ENCODE data around the gene CRLF2.
"Not testable (repeated sequence)": the region's sequence is repeated elsewhere in the genome, so short reads cannot be mapped to it uniquely, and the experiment has no call there.

Gene CRLF2

DNA sequence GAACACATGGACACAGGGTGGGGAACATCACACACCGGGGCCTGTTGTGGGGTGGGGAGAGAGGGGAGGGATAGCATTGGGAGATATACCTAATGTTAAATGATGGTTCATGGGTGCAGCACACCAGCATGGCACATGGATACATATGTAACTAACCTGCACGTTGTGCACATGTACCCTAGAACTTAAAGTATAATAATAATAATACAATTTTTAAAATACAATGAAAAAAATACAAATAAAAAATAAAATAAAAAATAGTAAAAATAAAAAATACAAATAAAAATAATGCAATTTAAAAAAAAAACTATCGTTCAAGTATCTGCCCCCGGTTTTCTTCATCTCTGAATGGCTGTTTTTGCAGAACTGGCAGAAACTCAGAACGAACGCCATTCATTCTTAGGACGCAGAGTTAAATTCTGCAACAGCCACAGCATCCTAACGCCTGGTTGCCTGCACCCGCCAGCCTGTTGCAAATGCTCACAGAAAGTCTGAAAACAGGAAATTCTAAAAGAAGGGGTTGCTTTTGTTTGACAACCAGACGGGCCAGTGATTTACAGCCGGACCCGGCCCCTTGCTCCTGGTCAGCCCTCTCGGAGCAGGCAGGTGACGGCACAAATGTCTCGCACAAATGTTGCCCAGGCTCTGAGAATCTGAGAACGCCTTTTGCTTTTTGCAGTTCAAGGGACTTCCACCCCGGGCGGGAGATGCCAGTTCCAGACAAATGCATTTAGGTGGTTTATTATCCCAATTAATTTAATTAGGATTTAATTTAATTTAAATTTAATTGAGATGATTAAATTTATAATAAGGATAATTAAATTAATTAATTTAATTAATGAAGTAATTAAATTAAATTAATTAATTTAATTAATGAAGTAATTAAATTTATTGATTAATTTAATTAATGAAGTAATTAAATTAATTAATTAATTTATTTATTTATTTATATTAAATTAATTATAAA is 47.8 kb downstream of the CRLF2 start:
- no peak overlapping the region for H3K4me3 ChIP-seq (ENCODE audit: low read depth, low read length)
- no peak for DNase-seq (ENCODE audit: low read depth)
- TF ChIP-seq, protein P1, sequence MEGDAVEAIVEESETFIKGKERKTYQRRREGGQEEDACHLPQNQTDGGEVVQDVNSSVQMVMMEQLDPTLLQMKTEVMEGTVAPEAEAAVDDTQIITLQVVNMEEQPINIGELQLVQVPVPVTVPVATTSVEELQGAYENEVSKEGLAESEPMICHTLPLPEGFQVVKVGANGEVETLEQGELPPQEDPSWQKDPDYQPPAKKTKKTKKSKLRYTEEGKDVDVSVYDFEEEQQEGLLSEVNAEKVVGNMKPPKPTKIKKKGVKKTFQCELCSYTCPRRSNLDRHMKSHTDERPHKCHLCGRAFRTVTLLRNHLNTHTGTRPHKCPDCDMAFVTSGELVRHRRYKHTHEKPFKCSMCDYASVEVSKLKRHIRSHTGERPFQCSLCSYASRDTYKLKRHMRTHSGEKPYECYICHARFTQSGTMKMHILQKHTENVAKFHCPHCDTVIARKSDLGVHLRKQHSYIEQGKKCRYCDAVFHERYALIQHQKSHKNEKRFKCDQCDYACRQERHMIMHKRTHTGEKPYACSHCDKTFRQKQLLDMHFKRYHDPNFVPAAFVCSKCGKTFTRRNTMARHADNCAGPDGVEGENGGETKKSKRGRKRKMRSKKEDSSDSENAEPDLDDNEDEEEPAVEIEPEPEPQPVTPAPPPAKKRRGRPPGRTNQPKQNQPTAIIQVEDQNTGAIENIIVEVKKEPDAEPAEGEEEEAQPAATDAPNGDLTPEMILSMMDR (IDR thresholded peaks at IDR 0.05; ENCODE audit: low read depth, low read length, missing control alignments) = no peak

DNA sequence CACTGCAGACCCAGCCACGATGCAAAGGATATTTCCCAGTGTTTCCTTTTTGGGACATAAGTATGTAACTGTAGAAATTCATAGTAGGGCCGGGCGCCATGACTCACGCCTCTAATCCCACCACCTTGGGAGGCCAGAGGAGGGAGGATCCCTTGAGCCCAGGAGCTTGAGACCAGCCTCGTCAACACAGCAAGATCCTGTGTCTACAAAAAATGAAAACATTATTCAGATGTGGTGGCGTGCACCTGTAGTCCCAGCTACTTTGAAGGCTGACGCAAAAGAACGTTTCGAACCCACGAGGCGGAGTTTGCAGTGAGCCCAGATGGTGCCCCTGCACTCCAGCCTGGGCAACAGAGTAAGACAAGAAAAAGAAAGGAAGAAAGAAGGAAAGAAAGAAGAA is 49.2 kb downstream of the CRLF2 start:
- no peak for DNase-seq (ENCODE audit: low read depth)
- TF ChIP-seq, protein P1 (IDR thresholded peaks at IDR 0.05; ENCODE audit: low read depth, low read length, missing control alignments) = no peak
- no peak overlapping the region for H3K4me3 ChIP-seq (ENCODE audit: low read depth, low read length)

DNA sequence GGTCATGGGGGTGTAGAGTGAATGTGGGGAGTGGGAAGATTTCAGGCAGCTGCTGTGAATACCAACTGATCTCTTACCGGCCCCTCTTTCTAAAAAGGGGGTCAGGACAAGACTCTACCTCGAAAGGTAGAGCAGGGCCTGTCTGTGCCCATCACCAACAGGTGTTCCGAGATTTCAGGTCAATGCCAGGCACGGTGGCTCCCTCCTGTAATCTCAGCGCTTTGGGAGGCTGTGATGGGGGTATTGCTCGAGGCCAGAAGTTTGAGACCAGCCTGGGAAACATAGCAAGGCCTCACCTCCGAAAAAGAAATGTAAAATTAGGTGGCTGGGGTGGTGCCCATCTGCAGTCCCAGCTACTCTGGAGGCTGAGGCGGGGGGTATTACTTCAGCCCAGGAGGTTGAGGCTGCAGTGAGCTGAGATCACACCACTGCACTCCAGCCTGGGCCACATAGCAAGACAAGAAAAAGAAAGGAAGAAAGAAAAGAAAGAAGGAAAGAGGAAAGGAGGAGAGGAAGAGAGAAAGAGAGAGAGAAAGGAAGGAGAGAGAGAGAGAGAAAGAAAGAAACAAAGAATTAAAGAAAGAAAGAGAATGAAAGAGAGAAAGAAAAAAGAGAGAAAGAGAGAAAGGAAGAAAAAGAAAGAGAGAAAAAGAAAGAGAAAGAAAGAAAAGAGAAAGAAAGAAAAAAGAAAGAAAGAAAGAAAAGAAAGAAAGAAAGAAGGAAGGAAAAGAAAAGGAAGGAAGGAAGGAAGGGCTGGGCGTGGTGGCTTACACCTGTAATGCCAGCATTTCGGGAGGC is 50.1 kb downstream of the CRLF2 start:
- TF ChIP-seq, protein P1 (IDR thresholded peaks at IDR 0.05; ENCODE audit: low read depth, low read length, missing control alignments) = no peak
- DNase-seq (ENCODE audit: low read depth) = no peak
- H3K4me3 ChIP-seq (ENCODE audit: low read depth, low read length) = no peak overlapping the region

DNA sequence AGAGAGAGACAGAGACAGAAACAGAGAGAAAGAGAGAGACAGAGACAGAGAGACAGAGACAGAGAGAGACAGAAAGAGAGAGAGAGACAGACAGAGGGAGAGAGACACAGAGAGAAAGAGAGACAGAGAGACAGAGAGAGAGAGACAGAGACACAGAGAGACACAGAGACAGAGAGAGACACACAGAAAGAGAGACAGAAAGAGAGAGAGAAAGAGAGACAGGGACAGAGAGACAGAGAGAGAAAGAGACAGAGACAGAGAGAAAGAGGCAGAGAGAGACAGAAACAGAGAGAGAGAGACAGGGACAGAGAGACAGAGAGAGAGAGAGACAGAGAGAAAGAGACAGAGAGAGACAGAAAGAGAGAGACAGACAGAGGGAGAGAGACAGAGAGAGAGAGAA is 52.9 kb downstream of the CRLF2 start:
- no peak for DNase-seq (ENCODE audit: low read depth)
- no peak overlapping the region for H3K4me3 ChIP-seq (ENCODE audit: low read depth, low read length)
- TF ChIP-seq, protein P1 (IDR thresholded peaks at IDR 0.05; ENCODE audit: low read depth, low read length, missing control alignments) = no peak

DNA sequence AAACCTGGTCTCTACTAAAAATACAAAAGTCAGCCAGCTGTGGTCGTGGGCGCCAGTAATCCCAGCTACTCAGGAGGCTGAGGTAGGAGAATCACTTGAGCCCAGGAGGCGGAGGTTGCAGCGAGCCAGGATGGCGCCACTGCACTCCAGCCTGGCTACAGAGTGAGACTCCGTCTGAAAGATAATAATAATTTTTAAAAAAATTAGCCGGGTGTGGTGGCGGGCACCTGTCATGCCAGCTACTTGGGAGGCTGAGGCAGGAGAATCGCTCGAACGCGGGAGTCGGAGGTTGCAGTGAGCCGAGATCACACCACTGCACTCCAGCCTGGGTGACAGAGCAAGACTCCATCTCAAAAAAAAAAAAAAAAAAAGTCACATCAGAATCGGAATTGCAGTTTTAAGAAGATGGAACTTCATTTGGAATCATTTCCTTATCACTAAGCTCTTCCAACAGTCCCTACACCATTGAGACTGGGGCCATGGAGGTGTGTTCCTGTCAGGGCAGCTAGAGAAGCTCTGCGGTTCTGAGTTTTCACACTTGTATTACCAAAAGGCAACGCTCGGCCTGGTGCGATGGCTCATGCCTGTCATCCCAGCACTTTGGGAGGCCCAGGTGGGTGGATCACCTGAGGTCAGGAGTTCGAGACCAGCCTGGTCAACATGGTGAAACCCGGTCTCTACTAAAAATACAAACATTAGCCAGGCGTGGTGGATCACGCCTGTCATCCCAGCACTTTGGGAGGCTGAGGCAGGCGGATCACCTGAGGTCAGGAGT is 55.6 kb downstream of the CRLF2 start:
- H3K4me3 ChIP-seq (ENCODE audit: low read depth, low read length); DNase-seq (ENCODE audit: low read depth): not testable (repeated sequence)

DNA sequence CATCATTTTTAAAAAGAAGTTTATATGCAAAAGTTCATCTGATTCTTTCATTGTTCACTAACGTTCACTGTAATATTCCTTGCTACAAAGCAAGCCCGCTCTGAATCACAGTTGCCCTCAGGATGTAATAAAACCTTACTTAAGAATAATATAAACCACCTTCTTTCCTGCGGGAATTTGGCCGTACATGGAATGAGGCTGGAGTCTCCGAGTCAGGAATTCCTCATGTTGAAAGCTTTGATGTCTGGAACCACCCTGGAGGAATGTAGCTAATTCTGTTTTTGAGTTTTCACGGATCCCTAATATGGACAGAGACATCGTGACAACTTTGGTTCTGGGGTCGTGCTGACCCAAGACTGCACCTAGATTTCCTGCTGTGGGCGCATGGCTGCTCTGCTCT is 58.5 kb downstream of the CRLF2 start:
- H3K4me3 ChIP-seq (ENCODE audit: low read depth, low read length) = no peak overlapping the region
- TF ChIP-seq, protein P1 (IDR thresholded peaks at IDR 0.05; ENCODE audit: low read depth, low read length, missing control alignments) = no peak
- no peak for DNase-seq (ENCODE audit: low read depth)

DNA sequence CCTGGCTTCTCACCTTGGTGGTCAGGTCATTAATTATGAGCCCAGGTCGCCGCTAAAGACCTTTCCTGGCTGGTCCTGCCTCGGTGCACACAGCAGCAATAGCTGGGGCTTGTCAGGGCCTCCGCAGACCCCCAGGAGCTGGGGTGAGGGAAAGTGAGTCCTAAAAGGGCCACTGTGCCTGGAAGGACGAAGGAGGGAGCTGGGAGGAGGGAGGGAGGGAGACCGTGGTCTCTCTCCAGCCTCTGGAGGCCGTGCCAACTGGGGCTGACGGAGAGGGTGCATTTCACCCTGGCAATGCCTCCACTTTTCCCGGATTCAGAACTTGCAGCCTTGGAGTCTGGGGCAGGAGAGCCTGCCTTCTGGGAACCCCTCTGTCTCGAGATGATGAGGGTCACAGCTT is 60.4 kb downstream of the CRLF2 start:
- TF ChIP-seq, protein P1 (IDR thresholded peaks at IDR 0.05; ENCODE audit: low read depth, low read length, missing control alignments) = no peak
- DNase-seq (ENCODE audit: low read depth) = no peak
- no peak overlapping the region for H3K4me3 ChIP-seq (ENCODE audit: low read depth, low read length)
